GM21390 (cell line): Measurements from ENCODE around the gene IFT80.
A peak's percentile ranks its signal among the peaks of the same experiment; 100 is the strongest.

Experiments
- ATAC-seq: cut with Tn5 transposase; IDR thresholded peaks from one replicate; pipeline ENCODE4 v1.9.1; 2021; ENCODE audit not compliant: unreplicated experiment

The IFT80 gene

GRCh38 chr3:160401291-160402095 lies 2.5 kb upstream of the IFT80 start:
- no peak for ATAC-seq

GRCh38 chr3:160400702-160401150 lies 1.7 kb upstream of the IFT80 start:
- no peak for ATAC-seq

DNA sequence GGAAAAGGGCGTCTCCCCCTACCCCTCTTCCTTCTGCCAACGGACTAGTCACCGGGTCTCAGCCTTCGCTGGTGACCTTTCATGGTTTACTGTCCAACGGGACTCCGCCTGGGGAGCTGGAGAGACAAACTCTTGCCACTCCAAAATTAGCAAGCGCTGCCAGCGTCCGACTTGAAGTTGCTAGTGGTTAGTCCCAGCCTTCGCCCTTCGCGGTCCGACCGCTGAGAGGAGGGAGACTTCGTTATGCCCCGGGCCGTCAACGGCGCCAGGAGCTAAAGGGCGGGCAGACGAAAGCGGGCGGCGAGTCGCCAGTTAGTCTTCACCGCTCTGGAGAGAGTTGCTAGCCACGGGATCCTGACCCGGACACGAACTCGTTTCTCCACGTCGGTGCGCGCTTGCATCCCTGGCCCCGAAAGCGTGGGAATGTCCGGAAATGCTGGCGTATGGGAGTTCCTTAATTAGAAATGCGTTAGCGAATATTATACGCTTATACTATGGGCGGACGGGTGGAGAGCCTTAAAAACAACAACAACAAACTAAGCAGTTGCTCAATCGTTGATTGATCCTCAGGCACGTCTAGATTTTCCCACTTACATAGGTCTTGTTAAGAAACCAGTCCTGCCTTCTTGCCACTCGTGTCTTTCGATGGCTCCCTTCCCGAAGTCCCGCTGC lies 1.1 kb upstream of the IFT80 start:
- ATAC-seq = peak; percentile 2

- ATAC-seq = peak; percentile 16
Measured at GRCh38 chr3:160398820-160399124, 253 bp downstream of the IFT80 start.

DNA sequence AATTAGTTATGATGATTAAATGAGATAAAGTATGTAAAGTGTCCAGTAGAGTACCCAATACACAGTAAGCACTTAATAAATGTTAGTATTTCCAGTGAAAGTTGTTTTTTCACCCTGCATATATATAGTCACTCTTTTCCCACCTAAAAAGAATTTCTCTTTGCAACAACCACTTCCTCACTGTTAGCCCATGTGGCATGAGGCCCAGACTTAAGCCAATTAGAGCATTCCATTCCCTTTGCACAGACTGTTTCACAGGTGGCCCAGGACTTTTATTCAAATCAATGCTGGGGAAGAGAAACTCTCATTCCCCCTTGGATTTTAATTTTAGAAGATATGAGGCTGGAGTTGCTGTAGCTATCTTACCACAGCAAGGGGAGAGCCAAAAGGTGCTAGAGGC lies 3.7 kb downstream of the IFT80 start:
- no peak for ATAC-seq

GRCh38 chr3:160394009-160394392 lies 5.0 kb downstream of the IFT80 start:
- no peak for ATAC-seq

DNA sequence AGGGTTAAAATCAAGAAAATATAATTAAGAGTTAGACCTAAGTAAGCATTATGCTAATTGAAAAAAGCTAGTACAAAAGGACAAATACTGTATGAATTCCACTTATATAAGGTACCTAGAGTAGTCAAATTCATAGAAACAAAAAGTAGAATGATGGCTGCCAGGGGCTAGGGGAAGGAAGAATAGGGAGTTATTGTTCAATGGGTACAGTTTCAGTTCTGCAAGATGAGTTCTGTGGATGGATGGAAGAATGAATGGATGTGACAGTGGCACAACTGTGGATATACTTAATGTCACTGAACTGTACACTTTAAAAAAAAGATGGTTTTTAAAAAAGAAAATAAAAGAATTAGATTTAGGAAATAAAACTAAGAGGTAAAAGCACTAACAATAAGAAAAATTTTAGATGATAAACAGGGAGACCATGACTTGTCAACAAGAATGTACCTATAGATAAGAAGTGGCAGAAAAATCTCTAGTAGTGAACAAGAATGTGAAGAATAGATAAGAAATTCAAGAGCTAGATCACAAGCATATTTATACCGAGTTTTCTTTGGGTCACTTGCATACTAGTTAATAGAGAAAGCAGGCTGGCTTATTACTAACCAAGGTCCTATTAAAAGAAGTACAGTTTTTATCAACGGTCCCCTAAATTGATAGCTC lies 5.5 kb downstream of the IFT80 start:
- ATAC-seq = no peak

- no peak for ATAC-seq
Measured at GRCh38 chr3:160392798-160393197, 6.2 kb downstream of the IFT80 start.

DNA sequence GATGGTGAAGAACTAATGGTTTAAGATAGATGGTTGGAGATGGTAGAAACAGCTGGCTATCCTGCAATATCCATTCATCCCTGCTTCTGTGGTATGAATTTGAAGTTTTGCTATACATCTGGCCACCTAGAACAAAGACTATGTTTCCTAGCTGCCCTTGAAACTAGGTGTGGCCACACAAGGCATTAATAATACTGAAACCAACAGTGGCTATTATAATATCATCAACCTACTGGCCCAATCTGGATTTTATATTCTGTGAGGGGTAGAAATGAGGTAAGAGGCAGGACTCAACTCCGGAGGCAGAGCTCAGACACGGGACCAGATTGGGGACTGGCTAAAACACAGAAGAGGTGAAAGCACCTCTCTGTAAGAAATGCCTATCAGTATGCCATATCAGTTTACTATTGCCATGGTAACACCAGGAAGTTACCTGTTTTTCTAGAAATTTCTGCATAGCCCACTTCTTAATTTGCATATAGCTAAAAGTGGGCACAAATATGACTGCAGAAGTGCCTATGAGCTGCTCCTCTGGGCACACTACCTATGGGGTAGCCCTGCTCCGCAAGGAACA lies 8.4 kb downstream of the IFT80 start:
- no peak for ATAC-seq

DNA sequence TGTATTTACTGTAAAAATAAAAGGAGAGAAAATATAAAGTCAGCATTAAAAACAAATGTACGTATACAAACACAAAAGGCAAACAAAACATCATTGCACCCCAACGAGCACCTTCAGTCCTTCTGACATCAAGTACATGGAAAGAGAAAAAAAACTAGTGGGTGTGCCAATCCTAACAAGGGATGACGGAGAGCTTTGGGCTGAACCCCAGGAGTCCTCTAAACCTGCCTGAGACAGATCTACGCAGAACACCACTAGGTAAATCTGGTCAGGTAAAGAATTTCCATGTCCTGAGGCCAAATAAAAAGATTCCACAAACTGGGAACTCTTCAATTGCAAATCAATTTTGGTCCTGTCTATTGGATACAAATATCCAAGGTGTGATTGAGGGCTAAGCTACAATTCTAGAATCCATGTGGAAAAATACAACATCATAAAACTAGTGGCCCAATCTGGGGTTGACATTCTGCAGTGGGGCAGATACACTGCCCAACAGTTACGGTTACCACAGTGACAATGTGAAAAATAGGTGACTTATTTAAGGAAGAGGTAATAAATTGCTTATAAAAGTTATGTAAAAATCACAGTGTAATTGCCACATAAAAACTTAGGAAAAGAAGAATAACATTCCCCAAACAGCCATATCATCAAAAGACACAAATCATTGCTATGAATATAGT lies 14.2 kb downstream of the IFT80 start:
- no peak for ATAC-seq

DNA sequence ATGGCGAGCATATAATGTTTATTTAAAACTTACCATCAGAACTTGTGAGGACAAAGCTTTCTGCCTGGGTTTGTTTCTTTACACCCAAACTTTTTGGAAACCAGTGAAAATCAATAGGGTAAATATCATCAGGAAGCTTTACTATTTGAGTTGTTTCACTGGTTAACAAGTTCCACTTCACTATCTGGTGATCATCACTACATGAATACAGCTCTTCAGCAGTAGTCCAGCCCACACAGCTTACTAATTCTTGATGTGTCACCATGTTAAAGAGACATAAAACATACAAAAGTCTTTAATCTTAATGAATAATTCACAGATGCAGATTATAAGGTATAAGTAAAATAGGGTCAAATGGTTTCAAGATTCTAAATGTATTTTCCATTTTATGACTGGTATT lies 17.6 kb downstream of the IFT80 start:
- no peak for ATAC-seq

- ATAC-seq = no peak
Measured at GRCh38 chr3:160379628-160380214, 19.3 kb downstream of the IFT80 start.

DNA sequence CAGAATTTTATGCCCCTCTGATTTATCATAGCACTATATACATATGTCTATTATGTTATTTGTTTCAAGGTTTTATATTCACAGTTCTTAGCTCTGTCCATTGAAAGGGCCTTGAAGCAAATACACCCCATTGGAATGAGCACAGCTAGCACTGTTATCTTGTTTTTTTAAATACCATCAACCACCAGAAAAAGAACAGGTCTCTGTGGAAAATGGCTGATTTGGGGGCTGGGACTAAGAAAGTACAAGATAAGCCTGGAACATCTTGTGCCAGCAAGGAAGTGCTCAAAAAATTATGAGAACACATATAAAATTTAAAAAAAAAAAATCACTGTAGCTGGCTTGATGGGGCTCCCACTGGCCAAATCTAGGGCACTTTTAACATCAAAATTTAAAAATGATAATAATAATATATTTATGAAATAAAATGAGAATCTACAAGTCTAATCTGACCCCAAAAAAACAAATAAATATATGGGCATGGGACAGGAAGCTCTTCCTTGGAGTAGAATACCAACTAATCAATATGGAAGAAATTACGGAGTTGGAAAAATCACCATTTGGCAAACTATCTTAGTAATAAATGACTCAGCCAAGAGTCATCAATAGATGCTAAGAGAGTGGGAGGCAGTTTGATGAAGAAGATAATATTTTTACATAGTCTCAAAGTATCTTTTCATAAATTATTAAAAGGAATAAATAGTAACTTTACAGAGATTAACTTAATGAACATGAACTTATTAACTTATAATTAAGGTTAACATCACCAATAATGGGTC lies 20.5 kb downstream of the IFT80 start:
- no peak for ATAC-seq

- ATAC-seq = no peak
Measured at GRCh38 chr3:160376681-160377080, 22.3 kb downstream of the IFT80 start.

DNA sequence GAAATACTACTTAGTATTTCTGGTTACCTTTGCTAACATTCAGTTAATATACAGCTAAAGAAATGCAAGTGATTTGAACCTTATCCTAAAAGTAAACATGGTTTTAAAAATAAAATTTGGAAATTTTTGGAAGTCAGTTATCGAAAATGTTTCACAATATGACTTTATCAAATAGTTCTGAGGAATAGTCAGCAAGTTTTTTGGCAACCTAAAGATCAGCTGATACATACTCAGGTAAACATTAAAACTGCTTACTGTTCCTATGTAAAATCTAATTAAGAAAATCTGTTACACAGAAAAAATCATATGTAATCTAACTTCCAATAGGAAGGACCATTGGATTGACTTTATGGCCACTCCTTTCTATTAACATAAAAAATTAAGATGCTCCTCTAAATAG lies 24.1 kb downstream of the IFT80 start:
- no peak for ATAC-seq

GRCh38 chr3:160374472-160374871 lies 24.6 kb downstream of the IFT80 start:
- no peak for ATAC-seq

GRCh38 chr3:160373655-160374054 lies 25.4 kb downstream of the IFT80 start:
- no peak for ATAC-seq

- no peak for ATAC-seq
Measured at GRCh38 chr3:160372780-160373179, 26.2 kb downstream of the IFT80 start.

- ATAC-seq = no peak
Measured at GRCh38 chr3:160370987-160371857, 27.8 kb downstream of the IFT80 start.
